B cell (primary cell): ENCODE measurements around the gene KCNMB2.

ENCODE experiments used
- EZH2 ChIP-seq: IDR thresholded peaks from 2 replicates; pipeline ENCODE4 v1.6.1; 2012; ENCODE audit warnings: borderline replicate concordance, low read depth, mild to moderate bottlenecking, moderate library complexity, low read length; ENCODE audit not compliant: insufficient read depth, poor library complexity, severe bottlenecking
- TF ChIP-seq, protein P1 (sequence below): fragments of 200-600 bp; IDR thresholded peaks from one replicate; pipeline ENCODE4 v1.8.0; 2022; ENCODE audit warnings: antibody characterized with exemption, mild to moderate bottlenecking

DNA sequence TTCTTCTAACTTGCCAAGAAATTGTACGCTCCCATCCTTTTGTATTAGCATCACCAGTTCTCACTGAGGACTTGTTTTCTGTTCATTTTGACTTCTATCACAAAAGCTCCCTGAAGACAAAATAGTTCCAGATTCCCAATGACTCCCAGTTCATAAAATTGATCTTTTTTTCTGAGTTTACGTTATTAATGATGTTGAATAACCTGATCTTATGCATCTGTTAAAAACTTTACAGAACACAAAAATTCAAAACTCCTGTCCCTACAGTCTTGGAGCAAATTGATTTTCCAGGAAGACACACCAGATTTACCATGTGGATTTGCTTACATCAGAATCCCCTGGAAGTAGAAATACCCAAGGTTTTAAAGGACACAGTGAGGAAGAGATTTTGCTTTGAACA, 8.3 kb upstream of the KCNMB2 start:
- TF ChIP-seq, protein P1, sequence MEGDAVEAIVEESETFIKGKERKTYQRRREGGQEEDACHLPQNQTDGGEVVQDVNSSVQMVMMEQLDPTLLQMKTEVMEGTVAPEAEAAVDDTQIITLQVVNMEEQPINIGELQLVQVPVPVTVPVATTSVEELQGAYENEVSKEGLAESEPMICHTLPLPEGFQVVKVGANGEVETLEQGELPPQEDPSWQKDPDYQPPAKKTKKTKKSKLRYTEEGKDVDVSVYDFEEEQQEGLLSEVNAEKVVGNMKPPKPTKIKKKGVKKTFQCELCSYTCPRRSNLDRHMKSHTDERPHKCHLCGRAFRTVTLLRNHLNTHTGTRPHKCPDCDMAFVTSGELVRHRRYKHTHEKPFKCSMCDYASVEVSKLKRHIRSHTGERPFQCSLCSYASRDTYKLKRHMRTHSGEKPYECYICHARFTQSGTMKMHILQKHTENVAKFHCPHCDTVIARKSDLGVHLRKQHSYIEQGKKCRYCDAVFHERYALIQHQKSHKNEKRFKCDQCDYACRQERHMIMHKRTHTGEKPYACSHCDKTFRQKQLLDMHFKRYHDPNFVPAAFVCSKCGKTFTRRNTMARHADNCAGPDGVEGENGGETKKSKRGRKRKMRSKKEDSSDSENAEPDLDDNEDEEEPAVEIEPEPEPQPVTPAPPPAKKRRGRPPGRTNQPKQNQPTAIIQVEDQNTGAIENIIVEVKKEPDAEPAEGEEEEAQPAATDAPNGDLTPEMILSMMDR: no peak
- TF ChIP-seq EZH2: no peak
